Measurements from ENCODE around the gene HNRNPUL1. TPM values are rescaled to one million over a fixed set of nuclear protein-coding genes. Genes with fewer than 3 reads are reported as not detected.
A peak's percentile ranks its signal among the peaks of the same experiment; 100 is the strongest.

The HNRNPUL1 gene
- total and polyA plus RNA-seq, 2 donors (not counting 3 experiments of a cell fraction or from before 2014, with no cell fraction given) = 83.2 to 261 TPM

GRCh38 chr19:41324921-41325639, 60.9 kb downstream of the HNRNPUL1 start:
- H2AFZ ChIP-seq (ENCODE audit: low read depth, low read length) = no peak overlapping the region
- peaks cover 9% of the 10 kb centered on the region for H3K79me2 ChIP-seq (ENCODE audit: control insufficient read depth, insufficient read depth, low read length)
- intact Hi-C loops (cut with micrococcal nuclease) (loop anchor here (1.0 to 5.0 kb wide), 3 partner anchors 103 to 247 kb away; no protein-coding TSS in a partner anchor), dilution Hi-C loops (cut with MboI; ENCODE audit: extremely low pct_ligation_motif_present, low sequenced_read_pairs) (no loop called here)
- no peaks in the 10 kb centered on the region for H3K9me3 ChIP-seq (replicated peaks; ENCODE audit: control insufficient read depth, insufficient read depth, low read length)
- H3K27ac ChIP-seq (ENCODE audit: insufficient read depth, low read depth, low read length) = peak overlapping the region; percentile 100
- H3K36me3 ChIP-seq (ENCODE audit: control insufficient read depth in 2 of 2, extremely low read depth in 1 of 2, insufficient read depth in 2 of 2, low read length in 2 of 2) = peaks cover 0 to 20% of the 10 kb centered on the region in 2 experiments
- H3K27me3 ChIP-seq (ENCODE audit: control insufficient read depth in 2 of 2, insufficient read depth in 2 of 2, low read length in 2 of 2) = no peaks in the 10 kb centered on the region
- FAIRE-seq (peak; percentile 93), DNase-seq (ENCODE audit: low read depth, low spot score) (peak; percentile 89)
- no TSS peak for BruUV-seq (replicated peaks)
- H3K9ac ChIP-seq (replicated peaks; ENCODE audit: extremely low read depth, insufficient read depth, low read length) = peak overlapping the region; percentile 93
- ChIA-PET CTCF (interaction anchor here (0.6 to 3.9 kb wide), 5 partner anchors 27 to 147 kb away, joined by 3 to 40 read pairs (median 4); partner anchors contain the start of gene TGFB1), POLR2A (no interaction called here)
- peak overlapping the region; percentile 1 for H3K4me2 ChIP-seq (ENCODE audit: insufficient read depth, low read length)
- no peaks in the 10 kb centered on the region for H4K20me1 ChIP-seq (replicated peaks; ENCODE audit: control insufficient read depth, extremely low read depth, insufficient read depth, low read length)
- H3K4me3 ChIP-seq (replicated peaks in 1 of 3; ENCODE audit: insufficient read depth in 1 of 3, low read depth in 1 of 3, low read length in 3 of 3) = no peak overlapping the region
- H3K9me1 ChIP-seq (replicated peaks; ENCODE audit: control insufficient read depth, extremely low read depth, insufficient read depth, low read length) = no peaks in the 10 kb centered on the region
- peaks cover 71% of the 10 kb centered on the region for H3K4me1 ChIP-seq (ENCODE audit: control insufficient read depth, extremely low read depth, insufficient read depth, low read length)
- TF ChIP-seq, protein P1, sequence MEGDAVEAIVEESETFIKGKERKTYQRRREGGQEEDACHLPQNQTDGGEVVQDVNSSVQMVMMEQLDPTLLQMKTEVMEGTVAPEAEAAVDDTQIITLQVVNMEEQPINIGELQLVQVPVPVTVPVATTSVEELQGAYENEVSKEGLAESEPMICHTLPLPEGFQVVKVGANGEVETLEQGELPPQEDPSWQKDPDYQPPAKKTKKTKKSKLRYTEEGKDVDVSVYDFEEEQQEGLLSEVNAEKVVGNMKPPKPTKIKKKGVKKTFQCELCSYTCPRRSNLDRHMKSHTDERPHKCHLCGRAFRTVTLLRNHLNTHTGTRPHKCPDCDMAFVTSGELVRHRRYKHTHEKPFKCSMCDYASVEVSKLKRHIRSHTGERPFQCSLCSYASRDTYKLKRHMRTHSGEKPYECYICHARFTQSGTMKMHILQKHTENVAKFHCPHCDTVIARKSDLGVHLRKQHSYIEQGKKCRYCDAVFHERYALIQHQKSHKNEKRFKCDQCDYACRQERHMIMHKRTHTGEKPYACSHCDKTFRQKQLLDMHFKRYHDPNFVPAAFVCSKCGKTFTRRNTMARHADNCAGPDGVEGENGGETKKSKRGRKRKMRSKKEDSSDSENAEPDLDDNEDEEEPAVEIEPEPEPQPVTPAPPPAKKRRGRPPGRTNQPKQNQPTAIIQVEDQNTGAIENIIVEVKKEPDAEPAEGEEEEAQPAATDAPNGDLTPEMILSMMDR (IDR thresholded peaks at IDR 0.05; ENCODE audit: extremely low read depth in 1 of 2, insufficient read depth in 1 of 2, low read depth in 1 of 2, low read length in 2 of 2) = no peak
- TF ChIP-seq POLR2A (IDR thresholded peaks at IDR 0.05; ENCODE audit: low read depth, low read length) = peak; percentile 86
- TF ChIP-seq GATA2 (IDR thresholded peaks at IDR 0.05; ENCODE audit: insufficient read depth, insufficient read length, low read depth, low read length) = no peak
- TF ChIP-seq FOS (IDR thresholded peaks at IDR 0.05; ENCODE audit: borderline replicate concordance, insufficient read depth, low read length) = peak; percentile 71
- TF ChIP-seq MYC (IDR thresholded peaks at IDR 0.05; ENCODE audit: low read depth, low read length) = peak; percentile 77
- TF ChIP-seq POLR2AphosphoS5 (IDR thresholded peaks at IDR 0.05; ENCODE audit: insufficient read depth, low read depth, low read length) = peak; percentile 96

All from endothelial cell of umbilical vein (primary cell).